BJ (cell line): ENCODE measurements around the gene LINGO4. TPM values are rescaled to one million over a fixed set of nuclear protein-coding genes. Genes with fewer than 3 reads are reported as not detected.

Experiments used
- CTCF ChIA-PET: fragments of 350-600 bp; formaldehyde crosslinking; extraction: SDS; loops from one replicate; lab custom pipeline; 2021; ENCODE audit warnings: antibody characterized with exemption, inconsistent platforms; lab: Yijun Ruan, JAX
- POLR2A ChIA-PET: fragments of 300-600 bp; sonication (Branson Sonifier 250); formaldehyde crosslinking; extraction: SDS; loops from one replicate; lab custom pipeline; 2021; ENCODE audit warnings: antibody characterized with exemption; lab: Charles Lee
- DNase-seq: peaks from one replicate; pipeline ENCODE4 v3.0.0-alpha.2; 2011; ENCODE audit warnings: low read depth
- H3K27me3 ChIP-seq: 2 replicates; pipeline ENCODE4 v1.6.0; 2011; ENCODE audit warnings: low read length; ENCODE audit not compliant: control insufficient read depth, insufficient read depth
- H3K36me3 ChIP-seq: 2 replicates; pipeline ENCODE4 v1.5.1; 2011; ENCODE audit warnings: low read length; ENCODE audit not compliant: control insufficient read depth, insufficient read depth
- H3K4me3 ChIP-seq: 2 replicates; pipeline ENCODE4 v1.5.1; 2011; ENCODE audit warnings: low read depth, mild to moderate bottlenecking, control low read depth, low read length
- CTCF ChIP-seq: IDR thresholded peaks from 2 replicates; pipeline ENCODE4 v1.5.1; 2011; ENCODE audit warnings: low read depth, mild to moderate bottlenecking, control low read depth, inconsistent platforms, low read length, moderate library complexity; ENCODE audit not compliant: insufficient read depth
- polyA plus RNA-seq: library from polyadenylated mRNA; depleted of rRNA; stranded (reverse); fragments of >200 nt; gene quantifications from 2 replicates; pipeline ENCODE4 v1.2.3, GENCODE V29; 2011

Gene LINGO4
- polyA plus RNA-seq, 1 experiment = not detected

GRCh38 chr1:151814426-151814825 lies 9.2 kb upstream of the LINGO4 start:
- H3K36me3 ChIP-seq = no peaks in the 10 kb centered on the region
- peaks cover 30% of the 10 kb centered on the region for H3K27me3 ChIP-seq
- ChIA-PET POLR2A (no interaction called here), CTCF (no interaction called here)
- DNase-seq = no peak
- no peak for TF ChIP-seq CTCF
- H3K4me3 ChIP-seq = no peak overlapping the region

DNA sequence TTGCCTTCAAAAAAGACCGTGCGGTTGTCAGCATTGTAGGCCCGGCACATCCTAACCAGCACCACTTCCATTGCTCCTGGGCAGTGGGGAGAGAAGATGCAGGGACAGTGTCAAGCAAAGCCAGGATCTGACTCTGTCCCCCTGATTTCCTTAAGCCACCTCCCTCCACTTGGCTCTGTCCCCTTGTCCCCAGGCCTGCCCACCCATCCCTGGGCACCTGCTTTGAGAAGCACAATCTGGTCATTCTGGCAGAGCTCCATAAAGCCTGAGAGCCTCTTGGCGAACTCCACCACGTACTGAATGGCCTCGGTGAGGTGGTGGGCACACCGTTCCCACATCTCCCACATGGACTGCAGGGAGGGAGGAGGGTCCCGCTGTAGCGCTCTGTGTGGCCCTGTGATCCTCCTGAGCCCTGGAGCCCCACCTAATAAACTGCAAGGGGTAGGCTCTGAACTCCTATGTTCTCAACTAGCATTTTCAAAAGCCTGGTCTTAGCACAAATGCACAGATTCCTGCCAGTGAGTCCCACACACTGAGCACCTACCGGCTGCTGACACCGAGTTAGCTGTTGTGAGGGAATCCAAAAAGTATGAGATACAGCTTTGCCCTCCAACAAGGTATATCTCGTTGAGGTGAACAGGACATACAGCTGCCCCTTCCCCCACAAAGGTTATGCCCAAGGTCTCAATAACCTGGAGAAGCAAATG lies 8.2 kb upstream of the LINGO4 start:
- peaks cover 29% of the 10 kb centered on the region for H3K27me3 ChIP-seq
- CTCF ChIA-PET = no interaction called here
- no peak for TF ChIP-seq CTCF
- POLR2A ChIA-PET = no interaction called here
- H3K4me3 ChIP-seq = no peak overlapping the region
- no peak for DNase-seq
- H3K36me3 ChIP-seq = no peaks in the 10 kb centered on the region

DNA sequence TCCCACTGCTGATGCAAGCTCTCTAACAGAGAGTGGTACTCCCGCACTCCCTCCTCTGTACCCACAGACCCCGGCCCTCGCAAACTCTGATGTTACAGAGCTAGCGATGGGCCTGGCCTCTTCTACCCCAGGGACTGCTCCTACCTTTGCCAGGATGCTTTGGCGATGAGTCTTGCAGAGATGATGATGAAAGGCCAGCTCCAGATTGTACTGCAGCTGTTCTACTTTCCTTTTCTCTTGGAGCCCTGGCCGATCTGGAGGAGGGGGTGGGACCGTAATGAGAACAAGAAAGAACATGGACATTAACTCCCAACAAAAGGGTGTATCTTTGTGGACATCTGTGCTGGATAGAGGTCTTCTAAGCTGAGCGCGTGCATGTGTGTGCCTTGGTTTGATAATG lies 6.0 kb upstream of the LINGO4 start:
- ChIA-PET POLR2A (no interaction called here), CTCF (interaction anchor here (1.1 kb wide), 1 partner anchor 25 kb away, joined by 3 read pairs; no protein-coding TSS in a partner anchor)
- no peak for DNase-seq
- peaks cover 28% of the 10 kb centered on the region for H3K27me3 ChIP-seq
- no peak overlapping the region for H3K4me3 ChIP-seq
- no peak for TF ChIP-seq CTCF
- no peaks in the 10 kb centered on the region for H3K36me3 ChIP-seq

DNA sequence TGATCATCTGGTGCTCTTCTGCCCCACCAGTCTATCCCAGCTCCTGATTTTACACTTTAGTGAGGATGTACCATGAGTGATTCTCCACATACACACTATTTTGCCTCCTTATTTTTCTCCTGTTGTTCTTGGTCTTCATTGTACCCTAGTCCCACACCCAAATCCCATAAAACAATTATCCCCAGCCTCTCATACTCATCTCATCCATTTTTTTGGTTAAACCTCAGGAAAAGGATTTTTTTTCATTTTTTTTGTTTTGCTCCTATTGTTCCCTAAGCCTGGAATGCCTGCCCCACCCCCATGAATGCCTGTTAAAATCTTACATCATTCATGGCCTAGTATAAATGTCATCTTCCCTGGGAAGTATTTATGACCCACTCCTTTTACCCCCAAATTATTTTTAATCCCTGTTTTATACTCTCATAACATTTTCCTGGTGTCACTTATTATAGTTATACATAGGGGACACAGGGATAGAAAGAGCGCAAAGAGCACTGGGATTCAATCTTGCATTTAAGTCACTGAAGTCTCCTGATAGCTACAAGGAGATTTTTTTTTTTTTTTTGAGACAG lies 4.9 kb upstream of the LINGO4 start:
- Histone ChIP-seq H3K27me3 (peaks cover 25% of the 10 kb centered on the region), H3K4me3 (no peak overlapping the region), H3K36me3 (no peaks in the 10 kb centered on the region)
- DNase-seq = no peak
- TF ChIP-seq CTCF = no peak
- ChIA-PET POLR2A (interaction anchor here (0.6 kb wide), 1 partner anchor 21 kb away, joined by 3 read pairs; no protein-coding TSS in a partner anchor), CTCF (no interaction called here)

DNA sequence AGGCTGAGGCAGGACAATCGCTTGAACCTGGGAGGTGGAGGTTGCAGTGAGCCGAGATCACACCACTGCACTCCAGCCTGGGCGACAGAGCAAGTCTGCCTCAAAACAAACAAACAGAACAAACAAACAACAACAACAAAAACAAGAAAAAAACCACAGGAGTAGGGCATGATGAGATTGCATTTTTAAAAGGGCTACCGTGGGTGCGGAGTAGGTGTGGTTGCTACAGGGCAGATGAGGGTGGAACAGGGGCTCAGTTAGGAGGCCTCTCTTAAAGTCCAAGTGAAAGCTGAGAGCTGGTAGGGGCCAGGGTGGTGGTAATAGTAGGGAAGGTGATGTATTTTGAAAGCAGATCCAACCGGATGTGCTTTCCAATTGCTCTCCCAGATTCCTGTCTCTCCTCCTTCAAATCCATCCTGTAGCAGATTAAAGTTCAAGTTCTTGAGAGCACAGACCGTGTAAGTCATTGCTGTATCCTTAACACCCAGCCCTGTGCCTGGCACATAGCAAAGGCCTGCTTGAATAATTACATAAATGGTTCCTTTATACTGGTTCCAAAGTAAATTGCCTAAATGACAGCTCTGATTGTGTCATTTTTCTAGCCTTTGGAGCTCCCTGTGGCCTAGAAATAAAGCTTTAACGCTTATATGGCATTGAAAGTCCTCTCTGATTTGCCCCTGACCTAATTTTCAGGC lies 4.2 kb upstream of the LINGO4 start:
- no peak for DNase-seq
- peaks cover 26% of the 10 kb centered on the region for H3K27me3 ChIP-seq
- no peak for TF ChIP-seq CTCF
- H3K36me3 ChIP-seq = no peaks in the 10 kb centered on the region
- CTCF ChIA-PET = no interaction called here
- no peak overlapping the region for H3K4me3 ChIP-seq
- POLR2A ChIA-PET = interaction anchor here (0.6 kb wide), 1 partner anchor 20 kb away, joined by 3 read pairs; no protein-coding TSS in a partner anchor
